ENCODE measurements around the gene AURKA.

GRCh38 chr20:56360908-56361205 is 31.2 kb downstream of the AURKA start:
- TF ChIP-seq CTCF (conservative IDR thresholded peaks at IDR 0.05; ENCODE audit: low read depth, low read length) (no peak), EZH2phosphoT487 (IDR thresholded peaks at IDR 0.05; ENCODE audit: borderline replicate concordance, low read length) (no peak), EZH2 (IDR thresholded peaks at IDR 0.05; ENCODE audit: low read length, unreplicated experiment) (no peak)
